B cell (primary cell): ENCODE results near the gene KRT79.

Experiments
- CTCF ChIP-seq: fragments of 200-600 bp; IDR thresholded peaks from one replicate; pipeline ENCODE4 v1.8.0; 2022; ENCODE audit warnings: antibody characterized with exemption, mild to moderate bottlenecking
- EZH2 ChIP-seq: IDR thresholded peaks from 2 replicates; pipeline ENCODE4 v1.6.1; 2012; ENCODE audit warnings: borderline replicate concordance, low read depth, mild to moderate bottlenecking, moderate library complexity, low read length; ENCODE audit not compliant: insufficient read depth, poor library complexity, severe bottlenecking

GRCh38 chr12:52809166-52809565 lies 24.9 kb downstream of the KRT79 start:
- TF ChIP-seq CTCF = no peak
- no peak for TF ChIP-seq EZH2
